HS-5 (cell line): ENCODE measurements around the gene OTX1.
"Not testable (repeated sequence)": the region's sequence is repeated elsewhere in the genome, so short reads cannot be mapped to it uniquely, and the experiment has no call there.

ENCODE experiments used
- DNase-seq: peaks from one replicate; pipeline ENCODE4 v3.0.0-alpha.2; 2012; ENCODE audit warnings: low read depth

The OTX1 gene

GRCh38 chr2:63050334-63051041 lies at the start of gene OTX1:
TSS of gene OTX1 (plus strand) at chr2:63050830. CDS start at chr2:63052991, 2,161 bp downstream.
- DNase-seq = peak; percentile 53

DNA sequence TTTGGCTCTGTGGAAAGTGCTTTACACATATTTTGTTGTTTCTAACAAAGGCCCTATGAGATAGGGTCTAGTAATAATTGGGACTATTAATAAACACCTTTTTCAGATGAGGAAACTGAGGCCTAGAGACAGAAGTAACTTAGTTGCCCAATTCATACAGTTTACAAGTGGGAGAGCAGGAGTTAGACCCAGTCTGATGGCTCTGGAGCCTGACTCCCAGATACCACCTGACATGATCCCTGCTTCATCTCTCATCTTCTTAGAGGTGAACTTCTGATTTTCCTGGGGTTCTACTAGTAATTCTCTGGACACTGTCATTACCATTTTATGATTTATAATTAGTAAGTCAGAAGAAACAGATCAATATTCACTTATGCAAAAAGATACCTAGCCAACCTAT lies 49.1 kb upstream of the OTX1 start:
- no peak for DNase-seq

- DNase-seq = no peak
Observed at GRCh38 chr2:63003351-63003750, 47.3 kb upstream of the OTX1 start.

GRCh38 chr2:63007813-63008458 lies 42.7 kb upstream of the OTX1 start:
- DNase-seq = no peak

DNA sequence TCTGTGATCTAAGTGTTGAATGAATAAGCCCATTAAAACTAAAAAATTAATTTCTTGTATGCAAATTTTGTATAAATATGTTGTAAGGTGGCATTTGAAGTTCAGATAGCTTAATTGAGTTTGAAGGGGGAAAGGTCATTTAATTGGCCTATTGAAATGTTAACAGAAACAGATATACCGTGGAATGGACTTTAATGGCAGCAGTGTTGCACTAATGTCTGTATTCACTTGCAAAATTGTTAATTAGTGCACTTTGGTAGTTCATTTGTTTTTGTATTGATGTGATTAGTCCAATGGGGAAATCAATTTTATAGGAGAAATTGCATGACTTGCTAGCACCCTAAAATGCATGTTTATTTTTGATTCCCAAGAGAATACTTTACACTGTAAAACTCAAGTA lies 41.8 kb upstream of the OTX1 start:
- no peak for DNase-seq

DNA sequence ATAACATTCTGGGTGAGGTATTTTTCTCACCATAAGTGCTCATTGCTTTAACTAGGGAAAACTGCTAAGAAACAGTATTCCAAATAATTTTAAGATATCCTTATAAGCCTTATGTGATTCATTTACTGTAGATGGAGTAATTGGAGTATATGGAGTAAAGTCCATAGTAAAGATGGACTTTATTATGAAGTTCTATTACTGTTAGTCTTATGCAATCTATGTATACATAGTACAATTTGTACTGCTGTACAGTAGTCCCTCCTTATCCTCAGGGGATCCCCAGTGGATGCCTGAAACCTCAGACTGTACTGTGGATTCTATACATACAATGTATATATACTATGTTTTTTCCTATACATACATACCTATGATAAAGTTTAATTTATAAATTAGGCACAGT lies 41.1 kb upstream of the OTX1 start:
- no peak for DNase-seq

DNA sequence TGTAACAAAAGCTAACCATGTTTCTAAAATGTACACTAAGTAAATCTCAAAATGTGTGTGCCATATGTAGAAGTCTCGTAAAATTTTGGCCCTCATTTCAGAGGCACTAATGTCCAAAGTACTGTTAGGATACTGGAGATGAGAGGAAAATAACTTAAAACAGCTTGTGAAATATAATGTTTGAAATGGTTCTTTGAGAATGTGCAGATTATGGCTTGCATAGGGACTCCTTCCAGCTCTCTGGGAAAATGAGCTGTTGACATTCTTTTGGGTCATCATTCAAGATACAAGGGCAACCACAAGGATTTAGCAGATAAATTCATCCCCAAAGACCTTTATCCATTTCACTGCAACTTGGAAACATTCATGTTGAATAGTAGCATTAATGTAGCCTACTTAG lies 38.1 kb upstream of the OTX1 start:
- no peak for DNase-seq

- DNase-seq = no peak
Observed at GRCh38 chr2:63013438-63013837, 37.2 kb upstream of the OTX1 start.

GRCh38 chr2:63015389-63015788 lies 35.2 kb upstream of the OTX1 start:
- no peak for DNase-seq

- no peak for DNase-seq
Observed at GRCh38 chr2:63018439-63018838, 32.2 kb upstream of the OTX1 start.

DNA sequence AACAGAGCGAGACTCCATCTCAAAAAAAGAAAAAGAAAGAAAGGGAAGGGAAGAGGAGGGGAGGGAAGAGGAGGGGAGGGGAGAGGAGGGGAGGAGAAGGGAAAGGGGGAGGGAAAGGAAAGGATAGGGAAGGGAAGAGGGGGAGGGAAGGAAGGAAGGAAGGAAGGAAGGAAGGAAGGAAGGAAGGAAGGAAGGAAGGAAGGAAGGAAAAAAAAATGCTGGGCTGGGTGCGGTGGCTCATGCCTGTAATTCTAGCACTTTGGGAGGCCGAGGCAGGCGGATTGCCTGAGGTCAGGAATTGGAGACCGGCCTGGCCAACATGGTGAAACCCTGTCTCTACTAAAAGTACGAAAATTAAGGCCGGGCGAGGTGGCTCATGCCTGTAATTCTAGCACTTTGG lies 30.9 kb upstream of the OTX1 start:
- DNase-seq = not testable (repeated sequence)

DNA sequence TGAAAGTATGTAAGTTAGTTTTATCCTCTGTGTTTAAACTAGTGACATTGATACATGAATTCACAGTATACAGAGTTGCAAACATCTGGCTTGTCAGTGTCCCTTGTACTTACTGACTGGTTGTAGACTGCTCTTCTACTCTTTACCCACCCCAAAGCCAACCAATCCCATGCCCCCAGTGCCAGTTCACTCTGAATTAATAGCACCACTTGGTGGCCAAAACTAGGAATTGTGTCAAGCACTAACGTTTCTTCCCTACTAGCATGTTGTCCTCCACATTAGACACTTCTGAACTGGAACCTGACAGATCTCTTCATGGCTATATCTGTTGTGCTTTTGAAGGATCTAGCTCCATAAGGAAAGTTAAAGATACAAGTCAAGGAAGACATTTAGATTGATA lies 27.2 kb upstream of the OTX1 start:
- DNase-seq = no peak

GRCh38 chr2:63027220-63027619 lies 23.4 kb upstream of the OTX1 start:
- DNase-seq = no peak

GRCh38 chr2:63029058-63029457 lies 21.6 kb upstream of the OTX1 start:
- DNase-seq = peak; percentile 36

- DNase-seq = no peak
Observed at GRCh38 chr2:63034526-63034925, 16.1 kb upstream of the OTX1 start.

- no peak for DNase-seq
Observed at GRCh38 chr2:63035169-63035568, 15.5 kb upstream of the OTX1 start.

DNA sequence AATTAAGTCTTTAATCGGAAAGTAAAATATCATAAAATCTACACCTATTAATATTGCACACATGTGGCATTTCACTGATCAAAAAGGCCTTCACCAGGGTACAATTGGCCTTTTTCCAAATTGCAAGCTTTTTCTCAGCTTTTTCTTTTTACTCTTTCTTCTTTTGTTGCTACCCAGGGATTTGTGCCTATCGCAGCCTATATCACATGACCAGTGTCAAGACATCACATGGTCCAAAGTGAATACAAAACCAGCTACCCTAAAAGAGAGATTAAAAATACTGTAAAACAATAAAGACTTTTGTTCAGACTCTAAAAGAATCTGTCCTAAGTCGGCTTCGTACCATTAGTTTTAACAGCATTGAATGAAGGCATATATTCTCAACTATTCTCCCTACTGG lies 15.0 kb upstream of the OTX1 start:
- DNase-seq = no peak

DNA sequence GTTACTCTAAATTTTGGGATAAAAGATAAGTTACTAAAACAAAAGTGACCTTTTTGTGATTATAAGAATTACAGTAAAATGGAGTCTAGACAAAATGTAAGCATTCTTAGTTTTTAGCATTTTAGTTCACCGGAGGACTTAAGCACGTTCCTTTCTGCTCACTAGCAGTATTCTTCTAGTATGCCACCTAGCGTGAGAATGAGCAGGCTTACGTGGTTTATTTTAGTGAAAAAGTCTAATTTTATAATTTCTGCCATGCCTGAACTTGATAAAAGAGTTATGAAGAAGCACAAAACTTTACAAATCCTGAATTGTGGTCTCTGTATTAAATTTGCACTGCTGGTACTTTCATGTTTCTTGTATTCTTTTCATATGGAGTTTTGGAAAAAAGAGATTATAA lies 12.6 kb upstream of the OTX1 start:
- DNase-seq = no peak

DNA sequence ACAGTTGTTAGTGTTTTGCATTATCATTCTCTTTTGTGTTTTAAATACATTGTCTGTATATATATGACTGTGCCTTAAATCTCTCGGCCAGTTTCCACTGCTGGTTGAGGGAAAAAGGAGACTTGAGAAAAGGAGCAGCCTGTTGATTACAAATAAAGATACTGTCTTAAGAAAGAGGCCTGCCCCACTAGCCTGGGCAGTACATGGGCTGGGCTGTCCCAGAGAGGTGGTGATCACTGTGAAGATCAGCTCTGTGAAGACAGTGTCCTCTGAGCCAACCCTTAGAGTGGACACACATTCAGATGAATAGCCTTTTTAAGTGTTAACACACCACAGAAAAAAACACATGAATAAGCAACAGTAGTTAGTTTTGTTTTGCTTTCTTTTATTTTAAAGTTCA lies 10.0 kb upstream of the OTX1 start:
- no peak for DNase-seq

GRCh38 chr2:63041592-63041991 lies 9.0 kb upstream of the OTX1 start:
- DNase-seq = no peak

DNA sequence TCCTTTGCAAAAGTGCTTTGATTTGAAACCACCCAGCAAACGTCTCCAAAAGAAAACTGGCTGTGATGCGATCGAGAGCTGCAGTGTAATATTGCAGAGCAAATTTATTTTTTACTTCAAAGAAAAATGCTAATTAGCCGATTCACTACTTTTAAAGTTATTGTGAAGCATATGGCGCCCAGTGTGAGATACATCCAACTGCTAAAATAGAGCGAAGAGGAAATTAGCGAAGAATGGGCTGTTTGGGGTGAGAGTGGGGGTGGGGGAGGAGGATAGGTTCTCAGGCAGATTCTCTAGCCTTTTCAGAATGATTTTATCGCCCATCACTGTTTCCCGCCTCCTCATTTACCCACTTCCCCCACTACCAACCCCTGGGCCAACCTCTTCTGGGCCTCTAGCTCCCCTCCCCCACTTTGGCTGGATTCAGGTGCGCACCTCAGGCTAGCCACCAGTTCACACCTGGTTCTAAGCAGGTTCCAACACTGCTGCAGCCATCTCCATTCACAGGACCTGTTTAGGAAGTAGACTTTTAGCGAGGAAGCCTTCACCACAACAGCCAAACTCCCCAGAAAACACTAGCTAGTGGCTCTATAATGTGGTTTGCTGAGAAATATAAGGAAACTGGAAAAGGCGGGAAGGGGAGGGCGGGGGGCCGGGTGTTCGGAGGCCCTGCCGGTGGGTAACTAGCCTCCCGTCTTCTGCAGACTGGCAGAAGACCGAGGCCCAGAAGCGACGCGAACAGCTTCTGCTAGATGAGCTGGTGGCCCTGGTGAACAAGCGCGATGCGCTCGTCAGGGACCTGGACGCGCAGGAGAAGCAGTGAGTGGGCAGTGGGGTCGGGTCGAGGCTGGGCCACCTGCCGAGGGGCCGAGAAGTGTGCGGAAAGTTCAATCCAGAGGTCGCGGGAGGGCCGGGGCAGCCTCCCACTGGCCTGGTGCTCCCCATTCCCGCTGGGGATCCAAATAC lies 6.0 kb upstream of the OTX1 start:
- DNase-seq = no peak

DNA sequence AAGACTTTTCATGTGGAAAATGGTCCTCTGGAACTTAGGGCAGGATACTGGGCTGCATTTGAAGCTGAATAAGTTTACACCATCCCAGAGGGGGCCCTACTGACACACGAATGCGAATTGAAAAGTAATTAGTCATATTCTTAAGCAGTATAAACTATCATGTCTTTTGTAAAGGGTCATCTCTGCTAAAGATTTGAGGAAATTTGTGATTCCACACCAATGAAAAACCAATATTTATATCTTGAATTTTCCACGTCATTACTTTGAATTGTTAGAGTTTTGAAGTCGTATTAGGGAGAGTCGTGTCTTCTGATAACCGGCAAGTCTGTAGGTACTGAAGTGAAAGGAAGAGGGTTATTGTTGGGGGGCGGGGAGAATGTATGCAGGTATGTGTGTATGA lies 4.1 kb upstream of the OTX1 start:
- DNase-seq = no peak

- DNase-seq = no peak
Observed at GRCh38 chr2:63046961-63047320, 3.7 kb upstream of the OTX1 start.
